HepG2 (cell line): ENCODE measurements around the gene HIC1. TPM values are rescaled to one million over a fixed set of nuclear protein-coding genes. Genes with fewer than 3 reads are reported as not detected.

Experiments used
- BCL6 ChIP-seq: IDR thresholded peaks from 2 replicates; pipeline ENCODE4 v1.6.1; 2016; ENCODE audit warnings: missing genetic modification reagents, missing compliant biosample characterization
- ETV6 ChIP-seq: sonication (generic); formaldehyde crosslinking; conservative IDR thresholded peaks from 2 replicates; pipeline ENCODE4 v1.4.0; 2020; ENCODE audit warnings: missing genetic modification reagents
- GLMP ChIP-seq: sonication (generic); formaldehyde crosslinking; IDR thresholded peaks from 2 replicates; pipeline ENCODE4 v1.9.0; 2021; ENCODE audit warnings: missing genetic modification reagents, mild to moderate bottlenecking, borderline replicate concordance
- KIAA2018 ChIP-seq: sonication (generic); formaldehyde crosslinking; IDR thresholded peaks from 2 replicates; pipeline ENCODE4 v1.5.0; 2020; ENCODE audit warnings: mild to moderate bottlenecking, missing genetic modification reagents, borderline replicate concordance
- MAFF ChIP-seq: IDR thresholded peaks from 2 replicates; pipeline ENCODE4 v1.6.1; 2011; ENCODE audit warnings: low read depth, low read length, improper control_type of control experiment
- NCOA1 ChIP-seq: sonication (generic); formaldehyde crosslinking; IDR thresholded peaks from 2 replicates; pipeline ENCODE4 v1.9.0; 2021; ENCODE audit warnings: missing genetic modification reagents
- ZBED4 ChIP-seq: sonication (generic); formaldehyde crosslinking; IDR thresholded peaks from 2 replicates; pipeline ENCODE4 v1.4.0; 2020; ENCODE audit warnings: missing genetic modification reagents, borderline replicate concordance
- ZBTB46 ChIP-seq: sonication (generic); formaldehyde crosslinking; IDR thresholded peaks from 2 replicates; pipeline ENCODE4 v1.4.0; 2020; ENCODE audit warnings: mild to moderate bottlenecking, missing genetic modification reagents, borderline replicate concordance
- ZNF34 ChIP-seq: sonication (generic); formaldehyde crosslinking; IDR thresholded peaks from 2 replicates; pipeline ENCODE4 v1.4.0; 2020; ENCODE audit warnings: mild to moderate bottlenecking, missing genetic modification reagents, borderline replicate concordance
- ZNF784 ChIP-seq: sonication (generic); formaldehyde crosslinking; IDR thresholded peaks from 2 replicates; pipeline ENCODE4 v1.5.1; 2020; ENCODE audit warnings: missing genetic modification reagents, mild to moderate bottlenecking, borderline replicate concordance
- polyA plus RNA-seq, 8 experiments: library from polyadenylated mRNA; depleted of rRNA in 3 of 8; stranded (reverse) in 7 of 8; unstranded in 1 of 8; fragments of >200 nt; fragmentation: Illumina TruSeq in 4 of 8; extraction: Trizol in 4 of 8; gene quantifications; 2 replicates each; pipeline versions ENCODE4 v1.2.1 to v1.2.3, GENCODE V29; 2011 to 2016; ENCODE audit warnings: low read depth in 4 of 8, missing spikeins in 1 of 8, mixed read lengths in 1 of 8; ENCODE audit not compliant: insufficient read depth in 1 of 8
- total RNA-seq, 5 experiments: library from RNA; depleted of rRNA; stranded (reverse); fragments of >200 nt; fragmentation: Illumina TruSeq; extraction: Trizol; gene quantifications; 2 replicates each; pipeline ENCODE4 v1.2.3, GENCODE V29; 2016; ENCODE audit warnings: low read depth in 1 of 5

The HIC1 gene
- total and polyA plus RNA-seq, 2 of the 13 experiments (the other 11 are each of a cell fraction or from before 2014, with no cell fraction given): 0.04 to 0.31 TPM

GRCh38 chr17:2054512-2055291, at the start of gene HIC1 (continued):
- no peak for TF ChIP-seq GLMP
- TF ChIP-seq ZNF784 (CRISPR knock-in tag): no peak
- TF ChIP-seq MAFF: no peak
- peak; percentile 34; the same call in 1 of the 2 replicates for TF ChIP-seq ZBTB46
- TF ChIP-seq KIAA2018 (CRISPR knock-in tag): no peak
- no peak; the same call in 1 of the 2 replicates for TF ChIP-seq ETV6 (CRISPR knock-in tag)
- 0 out of 2 replicates have a peak, but pooled peaks have one; percentile 29 for TF ChIP-seq ZNF34
- peak; percentile 66; the same call in 1 of the 2 replicates for TF ChIP-seq ZBED4 (CRISPR knock-in tag)
- TF ChIP-seq BCL6 (CRISPR knock-in tag): 0 out of 2 replicates have a peak, but pooled peaks have one; percentile 17
- TF ChIP-seq NCOA1 (CRISPR knock-in tag): no peak
